ENCODE measurements around the gene HOXC6.

- TF ChIP-seq, protein P1, sequence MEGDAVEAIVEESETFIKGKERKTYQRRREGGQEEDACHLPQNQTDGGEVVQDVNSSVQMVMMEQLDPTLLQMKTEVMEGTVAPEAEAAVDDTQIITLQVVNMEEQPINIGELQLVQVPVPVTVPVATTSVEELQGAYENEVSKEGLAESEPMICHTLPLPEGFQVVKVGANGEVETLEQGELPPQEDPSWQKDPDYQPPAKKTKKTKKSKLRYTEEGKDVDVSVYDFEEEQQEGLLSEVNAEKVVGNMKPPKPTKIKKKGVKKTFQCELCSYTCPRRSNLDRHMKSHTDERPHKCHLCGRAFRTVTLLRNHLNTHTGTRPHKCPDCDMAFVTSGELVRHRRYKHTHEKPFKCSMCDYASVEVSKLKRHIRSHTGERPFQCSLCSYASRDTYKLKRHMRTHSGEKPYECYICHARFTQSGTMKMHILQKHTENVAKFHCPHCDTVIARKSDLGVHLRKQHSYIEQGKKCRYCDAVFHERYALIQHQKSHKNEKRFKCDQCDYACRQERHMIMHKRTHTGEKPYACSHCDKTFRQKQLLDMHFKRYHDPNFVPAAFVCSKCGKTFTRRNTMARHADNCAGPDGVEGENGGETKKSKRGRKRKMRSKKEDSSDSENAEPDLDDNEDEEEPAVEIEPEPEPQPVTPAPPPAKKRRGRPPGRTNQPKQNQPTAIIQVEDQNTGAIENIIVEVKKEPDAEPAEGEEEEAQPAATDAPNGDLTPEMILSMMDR (IDR thresholded peaks at IDR 0.05) = no peak
- no peak for TF ChIP-seq EP300 (IDR thresholded peaks at IDR 0.05; ENCODE audit: low read depth)
- no peak for TF ChIP-seq POLR2A (IDR thresholded peaks at IDR 0.05)
These were observed 12.4 kb downstream of the HOXC6 start for GRCh38 chr12:54040648-54041047.
